Stimulated activated CD8-positive, alpha-beta memory T cell treated with anti-CD3 and anti-CD28 coated beads, Interleukin-15, amount 100 ng/mL, for 48 hours (primary cell): Measurements from ENCODE around the gene ACSF3.
A peak's percentile ranks its signal among the peaks of the same experiment; 100 is the strongest.

Experiments used
- DNase-seq, 2 donors: peaks; one replicate each; pipeline ENCODE4 v3.0.0-alpha.2; 2020; ENCODE audit warnings: low read depth in 2 of 2

Gene ACSF3

GRCh38 chr16:89094880-89095258, 1.2 kb downstream of the ACSF3 start:
- no peak for DNase-seq

GRCh38 chr16:89095491-89095951, 1.9 kb downstream of the ACSF3 start:
- DNase-seq = no peak

- no peak for DNase-seq
Observed at GRCh38 chr16:89096042-89096717, 2.5 kb downstream of the ACSF3 start.

GRCh38 chr16:89096768-89097391, 3.2 kb downstream of the ACSF3 start:
- peak; percentile 71 to 81 for DNase-seq

GRCh38 chr16:89097392-89097772, 3.7 kb downstream of the ACSF3 start:
- no peak for DNase-seq

GRCh38 chr16:89098767-89099430, 5.2 kb downstream of the ACSF3 start:
- no peak for DNase-seq

- DNase-seq = no peak
Observed at GRCh38 chr16:89099905-89100304, 6.3 kb downstream of the ACSF3 start.

- no peak for DNase-seq
Observed at GRCh38 chr16:89100601-89101302, 7.1 kb downstream of the ACSF3 start.

- DNase-seq = no peak
Observed at GRCh38 chr16:89101303-89102040, 7.8 kb downstream of the ACSF3 start.

- DNase-seq = no peak
Observed at GRCh38 chr16:89102041-89102471, 8.4 kb downstream of the ACSF3 start.

GRCh38 chr16:89102481-89103073, 8.9 kb downstream of the ACSF3 start:
- no peak for DNase-seq

- DNase-seq = no peak
Observed at GRCh38 chr16:89103156-89103555, 9.5 kb downstream of the ACSF3 start.

GRCh38 chr16:89103781-89104180, 10.1 kb downstream of the ACSF3 start:
- DNase-seq = no peak

GRCh38 chr16:89104303-89104702, 10.7 kb downstream of the ACSF3 start:
- DNase-seq = no peak

- DNase-seq = no peak
Observed at GRCh38 chr16:89104930-89105571, 11.4 kb downstream of the ACSF3 start.

- DNase-seq = no peak
Observed at GRCh38 chr16:89105599-89106151, 12.0 kb downstream of the ACSF3 start.

GRCh38 chr16:89106533-89107202, 13.0 kb downstream of the ACSF3 start:
- no peak for DNase-seq

- no peak for DNase-seq
Observed at GRCh38 chr16:89107203-89107582, 13.5 kb downstream of the ACSF3 start.

- no peak for DNase-seq
Observed at GRCh38 chr16:89108416-89108815, 14.8 kb downstream of the ACSF3 start.

GRCh38 chr16:89110641-89111040, 17.0 kb downstream of the ACSF3 start:
- no peak for DNase-seq
